ENCODE measurements around the gene PDIA3. TPM values are rescaled to one million over a fixed set of nuclear protein-coding genes. Genes with fewer than 3 reads are reported as not detected.
A peak's percentile ranks its signal among the peaks of the same experiment; 100 is the strongest.
"Not testable (repeated sequence)": the region's sequence is repeated elsewhere in the genome, so short reads cannot be mapped to it uniquely, and the experiment has no call there.

PDIA3 gene
- total RNA-seq, 1 donor from 2014 or later = 425 TPM

DNA sequence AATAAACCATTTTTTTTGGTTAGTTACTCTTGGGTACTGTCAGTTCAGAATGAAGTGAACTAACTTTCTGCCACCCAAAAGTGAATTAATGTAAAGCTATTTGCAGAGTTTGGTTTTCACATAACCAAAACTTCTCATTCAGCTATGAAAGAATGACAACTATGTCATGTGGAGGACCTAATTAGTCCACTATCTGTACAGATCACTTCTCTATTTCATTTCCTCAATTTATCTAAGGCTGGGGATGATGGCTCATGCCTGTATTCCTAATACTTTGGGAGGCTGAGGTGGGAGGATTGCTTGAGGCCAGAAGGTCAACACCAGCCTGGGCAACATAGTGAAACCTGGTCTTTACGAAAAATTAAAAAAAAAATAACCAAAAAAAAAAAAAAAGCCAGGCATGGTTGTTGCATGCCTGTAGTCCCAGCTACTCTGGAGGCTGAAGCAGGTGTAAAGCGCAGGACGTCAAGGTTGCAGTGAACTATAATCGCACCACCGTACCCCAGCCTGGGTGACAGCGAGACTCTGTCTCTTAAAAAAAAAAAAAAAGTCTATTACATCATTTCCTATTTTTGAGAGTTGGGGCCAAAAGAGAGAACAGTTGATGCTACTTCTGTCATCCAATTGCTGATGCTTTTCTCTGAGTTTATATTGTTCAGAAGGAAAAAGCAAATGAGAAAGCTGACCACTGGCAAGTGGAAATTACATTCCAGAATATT, 62.9 kb downstream of the PDIA3 start:
- ATAC-seq = no peak
- DNase-seq (ENCODE audit: low spot score) = no peak

- ATAC-seq = not testable (repeated sequence)
Measured at GRCh38 chr15:43815064-43815463, 68.8 kb downstream of the PDIA3 start.

DNA sequence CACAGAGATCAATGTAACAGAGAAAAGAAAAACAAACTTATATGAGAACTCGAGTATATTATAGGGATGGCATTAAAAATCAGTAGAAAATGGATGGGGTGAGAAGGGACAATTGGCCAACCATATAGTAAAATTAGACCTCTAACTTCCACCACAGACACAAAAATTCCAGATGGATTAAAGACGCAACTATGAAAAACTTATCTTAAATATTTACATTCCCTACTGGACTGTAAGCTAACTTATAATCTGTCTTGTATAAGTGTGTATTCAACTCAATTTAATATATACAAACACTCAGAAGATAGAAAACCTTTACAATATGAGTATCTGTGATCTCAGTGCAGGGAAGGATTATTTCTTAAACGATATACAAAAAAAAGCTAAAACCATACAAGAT, 75.3 kb downstream of the PDIA3 start:
- no peak for ATAC-seq
- DNase-seq (ENCODE audit: low spot score) = no peak

More at GRCh38 chr15:43815064-43815463, 68.8 kb downstream of the PDIA3 start:
- peak; percentile 38 for DNase-seq (ENCODE audit: low spot score)

Other genes starting within 250 kb of the PDIA3 start
- gene MAP1A, start 228.8 kb upstream of the PDIA3 start, total RNA-seq = 0.23 TPM
- 20.6 TPM for gene PPIP5K1, start 156.2 kb upstream of the PDIA3 start, total RNA-seq
- gene CKMT1B, start 152.4 kb upstream of the PDIA3 start, total RNA-seq = 0.55 TPM
- gene STRC, start 127.6 kb upstream of the PDIA3 start, total RNA-seq = 0.53 TPM
- 1.8 TPM for gene CATSPER2, start 97.6 kb upstream of the PDIA3 start, total RNA-seq
- not detected for gene CKMT1A, start 52.6 kb upstream of the PDIA3 start, total RNA-seq
- 2.4 TPM for gene ELL3, start 30.5 kb downstream of the PDIA3 start, total RNA-seq
- 515 TPM for gene SERF2, start 45.9 kb downstream of the PDIA3 start, total RNA-seq
- gene SERINC4, start 53.8 kb downstream of the PDIA3 start, total RNA-seq = 0.18 TPM
- 8.6 TPM for gene HYPK, start 54.2 kb downstream of the PDIA3 start, total RNA-seq
- gene MFAP1, start 78.3 kb downstream of the PDIA3 start, total RNA-seq = 7.0 TPM
- 0.86 TPM for gene WDR76, start 80.6 kb downstream of the PDIA3 start, total RNA-seq

Data from left lobe of liver (tissue), 2 donors.